SH-SY5Y (cell line): ENCODE results near the gene HTR5A.

ENCODE experiments used
- GATA2 ChIP-seq: IDR thresholded peaks from 2 replicates; pipeline ENCODE4 v1.6.1; 2011; ENCODE audit warnings: mild to moderate bottlenecking, low read depth, low read length
- GATA3 ChIP-seq: IDR thresholded peaks from 2 replicates; pipeline ENCODE4 v1.6.1; 2011; ENCODE audit warnings: low read depth, mild to moderate bottlenecking, low read length, moderate library complexity

DNA sequence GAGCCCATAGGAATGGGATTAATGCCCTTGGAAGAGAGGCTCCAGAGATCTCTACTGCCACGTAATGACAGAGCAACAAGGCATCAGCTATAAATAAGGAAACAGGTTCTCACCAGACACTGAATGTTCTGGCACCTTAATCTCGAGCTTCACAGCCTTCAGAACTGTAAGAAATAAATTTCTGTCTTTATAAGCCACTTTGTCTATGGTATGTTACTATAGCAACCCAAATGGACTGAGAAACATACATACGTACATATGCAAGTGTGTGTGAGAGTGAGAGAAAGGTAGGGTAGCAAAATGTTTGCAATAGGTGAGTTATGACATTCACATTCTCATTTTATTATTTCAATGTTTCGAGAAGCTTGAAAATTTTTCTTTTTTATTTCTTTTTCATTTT lies 22.1 kb upstream of the HTR5A start:
- no peak for TF ChIP-seq GATA2
- TF ChIP-seq GATA3, result no peak
